ENCODE measurements around the gene ADGRL2. TPM values are rescaled to one million over a fixed set of nuclear protein-coding genes. Genes with fewer than 3 reads are reported as not detected.

Gene ADGRL2
- total RNA-seq, 1 donor from 2014 or later: 126 TPM

- Histone ChIP-seq H2AFZ (ENCODE audit: low read depth, low read length) (no peak overlapping the region), H3K27ac (ENCODE audit: low read depth, low read length) (no peak overlapping the region), H3K4me2 (ENCODE audit: low read length) (no peak overlapping the region), H4K20me1 (ENCODE audit: insufficient read depth, low read length) (peaks cover under 1% of the 10 kb centered on the region), H3K27me3 (ENCODE audit: insufficient read depth, low read length) (no peaks in the 10 kb centered on the region), H3K4me3 (ENCODE audit: insufficient read depth, low read depth, low read length) (no peak overlapping the region), H3K4me1 (ENCODE audit: insufficient read depth, low read length) (no peaks in the 10 kb centered on the region), H3K79me2 (ENCODE audit: insufficient read depth, low read length) (no peaks in the 10 kb centered on the region), H3K9me3 (ENCODE audit: insufficient read depth, low read depth, low read length) (no peaks in the 10 kb centered on the region), H3K9ac (ENCODE audit: low read length) (no peak overlapping the region), H3K36me3 (ENCODE audit: insufficient read depth, low read length) (no peaks in the 10 kb centered on the region)
- no peak for DNase-seq (ENCODE audit: low read depth)
- H3K9me3 Mint-ChIP-seq (ENCODE audit: unreplicated experiment): no peaks in the 10 kb centered on the region
- H3K27ac Mint-ChIP-seq (ENCODE audit: unreplicated experiment): no peak overlapping the region
- no peak for FAIRE-seq
- H3K4me3 Mint-ChIP-seq (ENCODE audit: unreplicated experiment): no peak overlapping the region
- H3K27me3 Mint-ChIP-seq (ENCODE audit: low read depth, unreplicated experiment): no peaks in the 10 kb centered on the region
- H3K36me3 Mint-ChIP-seq (ENCODE audit: low read depth, unreplicated experiment): peaks cover 3% of the 10 kb centered on the region
- H3K4me1 Mint-ChIP-seq (ENCODE audit: low read depth, unreplicated experiment): peaks cover 1% of the 10 kb centered on the region
- TF ChIP-seq CTCF (IDR thresholded peaks at IDR 0.05; ENCODE audit: insufficient read depth, low read depth, low read length): no peak
- TF ChIP-seq EZH2 (IDR thresholded peaks at IDR 0.05; ENCODE audit: insufficient read depth, low read length): no peak
These were observed 41.1 kb downstream of the ADGRL2 start for GRCh38 chr1:81841795-81842194.

GRCh38 chr1:81844477-81844876 is 43.7 kb downstream of the ADGRL2 start:
- Histone ChIP-seq H3K4me3 (ENCODE audit: insufficient read depth, low read depth, low read length) (no peak overlapping the region), H3K4me2 (ENCODE audit: low read length) (no peak overlapping the region), H3K27ac (ENCODE audit: low read depth, low read length) (no peak overlapping the region), H3K4me1 (ENCODE audit: insufficient read depth, low read length) (no peaks in the 10 kb centered on the region), H3K36me3 (ENCODE audit: insufficient read depth, low read length) (no peaks in the 10 kb centered on the region), H3K27me3 (ENCODE audit: insufficient read depth, low read length) (no peaks in the 10 kb centered on the region), H3K9me3 (ENCODE audit: insufficient read depth, low read depth, low read length) (no peaks in the 10 kb centered on the region), H2AFZ (ENCODE audit: low read depth, low read length) (no peak overlapping the region), H4K20me1 (ENCODE audit: insufficient read depth, low read length) (no peaks in the 10 kb centered on the region), H3K9ac (ENCODE audit: low read length) (no peak overlapping the region), H3K79me2 (ENCODE audit: insufficient read depth, low read length) (no peaks in the 10 kb centered on the region)
- DNase-seq (ENCODE audit: low read depth): no peak
- no peak for FAIRE-seq
- H3K27me3 Mint-ChIP-seq (ENCODE audit: low read depth, unreplicated experiment): no peaks in the 10 kb centered on the region
- no peaks in the 10 kb centered on the region for H3K9me3 Mint-ChIP-seq (ENCODE audit: unreplicated experiment)
- H3K36me3 Mint-ChIP-seq (ENCODE audit: low read depth, unreplicated experiment): peaks cover under 1% of the 10 kb centered on the region
- peaks cover 4% of the 10 kb centered on the region for H3K4me1 Mint-ChIP-seq (ENCODE audit: low read depth, unreplicated experiment)
- H3K27ac Mint-ChIP-seq (ENCODE audit: unreplicated experiment): no peak overlapping the region
- no peak overlapping the region for H3K4me3 Mint-ChIP-seq (ENCODE audit: unreplicated experiment)
- TF ChIP-seq EZH2 (IDR thresholded peaks at IDR 0.05; ENCODE audit: insufficient read depth, low read length): no peak
- TF ChIP-seq CTCF (IDR thresholded peaks at IDR 0.05; ENCODE audit: insufficient read depth, low read depth, low read length): no peak

GRCh38 chr1:81846630-81847029 is 45.9 kb downstream of the ADGRL2 start:
- TF ChIP-seq EZH2 (IDR thresholded peaks at IDR 0.05; ENCODE audit: insufficient read depth, low read length) (no peak), CTCF (IDR thresholded peaks at IDR 0.05; ENCODE audit: insufficient read depth, low read depth, low read length) (no peak)
- Mint-ChIP-seq H3K36me3 (ENCODE audit: low read depth, unreplicated experiment) (no peaks in the 10 kb centered on the region), H3K4me1 (ENCODE audit: low read depth, unreplicated experiment) (peaks cover 13% of the 10 kb centered on the region), H3K27ac (ENCODE audit: unreplicated experiment) (no peak overlapping the region), H3K27me3 (ENCODE audit: low read depth, unreplicated experiment) (no peaks in the 10 kb centered on the region), H3K9me3 (ENCODE audit: unreplicated experiment) (no peaks in the 10 kb centered on the region), H3K4me3 (ENCODE audit: unreplicated experiment) (no peak overlapping the region)
- Histone ChIP-seq H3K4me1 (ENCODE audit: insufficient read depth, low read length) (no peaks in the 10 kb centered on the region), H3K27me3 (ENCODE audit: insufficient read depth, low read length) (no peaks in the 10 kb centered on the region), H3K9ac (ENCODE audit: low read length) (no peak overlapping the region), H2AFZ (ENCODE audit: low read depth, low read length) (no peak overlapping the region), H3K36me3 (ENCODE audit: insufficient read depth, low read length) (no peaks in the 10 kb centered on the region), H3K4me3 (ENCODE audit: insufficient read depth, low read depth, low read length) (no peak overlapping the region), H4K20me1 (ENCODE audit: insufficient read depth, low read length) (no peaks in the 10 kb centered on the region), H3K4me2 (ENCODE audit: low read length) (no peak overlapping the region), H3K9me3 (ENCODE audit: insufficient read depth, low read depth, low read length) (no peaks in the 10 kb centered on the region), H3K79me2 (ENCODE audit: insufficient read depth, low read length) (no peaks in the 10 kb centered on the region), H3K27ac (ENCODE audit: low read depth, low read length) (no peak overlapping the region)
- FAIRE-seq: no peak
- DNase-seq (ENCODE audit: low read depth): no peak

All from astrocyte (in vitro differentiated cells and primary cell).